ENCODE results near the gene PTH2R.

The PTH2R gene, protein sequence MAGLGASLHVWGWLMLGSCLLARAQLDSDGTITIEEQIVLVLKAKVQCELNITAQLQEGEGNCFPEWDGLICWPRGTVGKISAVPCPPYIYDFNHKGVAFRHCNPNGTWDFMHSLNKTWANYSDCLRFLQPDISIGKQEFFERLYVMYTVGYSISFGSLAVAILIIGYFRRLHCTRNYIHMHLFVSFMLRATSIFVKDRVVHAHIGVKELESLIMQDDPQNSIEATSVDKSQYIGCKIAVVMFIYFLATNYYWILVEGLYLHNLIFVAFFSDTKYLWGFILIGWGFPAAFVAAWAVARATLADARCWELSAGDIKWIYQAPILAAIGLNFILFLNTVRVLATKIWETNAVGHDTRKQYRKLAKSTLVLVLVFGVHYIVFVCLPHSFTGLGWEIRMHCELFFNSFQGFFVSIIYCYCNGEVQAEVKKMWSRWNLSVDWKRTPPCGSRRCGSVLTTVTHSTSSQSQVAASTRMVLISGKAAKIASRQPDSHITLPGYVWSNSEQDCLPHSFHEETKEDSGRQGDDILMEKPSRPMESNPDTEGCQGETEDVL

GRCh38 chr2:208406474-208407451 is at the start of gene PTH2R:
PTH2R (plus strand) TSS chr2:208406792; CDS start chr2:208407044, 252 bp downstream.
- DNase-seq (ENCODE audit: low read depth) = no peak
- TF ChIP-seq, protein P1, sequence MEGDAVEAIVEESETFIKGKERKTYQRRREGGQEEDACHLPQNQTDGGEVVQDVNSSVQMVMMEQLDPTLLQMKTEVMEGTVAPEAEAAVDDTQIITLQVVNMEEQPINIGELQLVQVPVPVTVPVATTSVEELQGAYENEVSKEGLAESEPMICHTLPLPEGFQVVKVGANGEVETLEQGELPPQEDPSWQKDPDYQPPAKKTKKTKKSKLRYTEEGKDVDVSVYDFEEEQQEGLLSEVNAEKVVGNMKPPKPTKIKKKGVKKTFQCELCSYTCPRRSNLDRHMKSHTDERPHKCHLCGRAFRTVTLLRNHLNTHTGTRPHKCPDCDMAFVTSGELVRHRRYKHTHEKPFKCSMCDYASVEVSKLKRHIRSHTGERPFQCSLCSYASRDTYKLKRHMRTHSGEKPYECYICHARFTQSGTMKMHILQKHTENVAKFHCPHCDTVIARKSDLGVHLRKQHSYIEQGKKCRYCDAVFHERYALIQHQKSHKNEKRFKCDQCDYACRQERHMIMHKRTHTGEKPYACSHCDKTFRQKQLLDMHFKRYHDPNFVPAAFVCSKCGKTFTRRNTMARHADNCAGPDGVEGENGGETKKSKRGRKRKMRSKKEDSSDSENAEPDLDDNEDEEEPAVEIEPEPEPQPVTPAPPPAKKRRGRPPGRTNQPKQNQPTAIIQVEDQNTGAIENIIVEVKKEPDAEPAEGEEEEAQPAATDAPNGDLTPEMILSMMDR (IDR thresholded peaks at IDR 0.05; ENCODE audit: low read depth, low read length, missing control alignments) = peak; percentile 6
- in situ Hi-C loops (cut with HindIII; ENCODE audit: low sequenced_read_pairs) = no loop called here
- peak within 1 kb of the TSS; percentile 33 for H3K4me3 ChIP-seq (ENCODE audit: low read depth, low read length)

DNA sequence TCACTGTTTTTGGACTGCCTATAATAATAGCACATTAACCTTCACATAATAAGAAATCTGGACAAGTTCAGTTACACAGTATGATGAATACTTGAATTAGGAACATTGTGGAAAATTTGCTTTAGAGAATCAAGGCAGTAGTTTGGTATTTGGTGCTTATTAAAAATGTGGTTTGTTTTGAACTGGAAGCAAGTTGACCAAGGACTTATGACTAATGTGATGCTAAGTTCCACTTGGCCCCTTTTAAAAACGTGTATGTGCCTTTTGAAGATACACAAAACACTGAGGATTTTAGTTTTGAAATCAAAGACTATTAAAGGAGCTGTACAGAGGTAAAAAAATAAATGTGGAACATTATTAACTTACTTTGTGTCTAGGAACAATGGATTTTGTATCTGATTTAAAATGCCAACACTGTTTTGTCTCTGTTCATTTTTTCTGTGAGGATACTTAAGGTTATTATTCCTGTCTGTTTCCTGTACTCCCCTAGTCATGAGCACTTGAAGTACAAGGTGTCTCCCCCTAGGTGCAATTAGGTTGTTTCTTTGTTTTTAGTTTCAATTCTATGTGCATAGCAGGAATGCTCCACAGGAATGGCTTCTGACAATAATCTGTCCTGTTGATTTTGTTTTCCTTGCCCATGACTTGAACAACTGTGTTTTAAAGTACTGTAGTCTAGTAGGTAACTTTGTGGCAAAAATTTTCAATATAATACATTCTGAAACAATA is 49.6 kb upstream of the PTH2R start:
- H3K4me3 ChIP-seq (ENCODE audit: low read depth, low read length) = no peak overlapping the region
- no peak for DNase-seq (ENCODE audit: low read depth)
- TF ChIP-seq, protein P1 (IDR thresholded peaks at IDR 0.05; ENCODE audit: low read depth, low read length, missing control alignments) = no peak
- in situ Hi-C loops (cut with HindIII; ENCODE audit: low sequenced_read_pairs) = no loop called here

GRCh38 chr2:208358758-208359631 is 47.6 kb upstream of the PTH2R start:
- no peak overlapping the region for H3K4me3 ChIP-seq (ENCODE audit: low read depth, low read length)
- TF ChIP-seq, protein P1 (IDR thresholded peaks at IDR 0.05; ENCODE audit: low read depth, low read length, missing control alignments) = no peak
- in situ Hi-C loops (cut with HindIII; ENCODE audit: low sequenced_read_pairs) = no loop called here
- DNase-seq (ENCODE audit: low read depth) = peak; percentile 18

DNA sequence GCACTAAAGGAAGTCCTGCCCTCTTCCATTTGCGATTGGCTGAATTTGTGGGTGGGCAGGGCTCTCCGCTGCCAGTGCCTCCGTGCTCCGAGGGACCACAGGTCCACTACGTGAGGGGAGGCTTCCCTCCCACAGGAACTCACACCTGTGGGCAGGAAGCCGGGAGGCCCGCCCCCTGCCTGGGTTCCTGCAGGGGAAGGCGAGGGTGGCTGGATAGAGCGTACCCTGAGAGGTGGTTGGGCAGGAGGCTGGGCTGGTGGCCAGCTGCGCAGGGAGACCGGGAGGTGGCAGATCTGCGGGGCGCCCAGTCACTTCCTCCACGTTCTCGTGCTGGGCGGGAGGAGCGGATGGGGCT is 47.0 kb upstream of the PTH2R start:
- no peak for DNase-seq (ENCODE audit: low read depth)
- in situ Hi-C loops (cut with HindIII; ENCODE audit: low sequenced_read_pairs) = no loop called here
- no peak overlapping the region for H3K4me3 ChIP-seq (ENCODE audit: low read depth, low read length)
- TF ChIP-seq, protein P1 (IDR thresholded peaks at IDR 0.05; ENCODE audit: low read depth, low read length, missing control alignments) = no peak

GRCh38 chr2:208360259-208361076 is 46.1 kb upstream of the PTH2R start:
- no peak overlapping the region for H3K4me3 ChIP-seq (ENCODE audit: low read depth, low read length)
- DNase-seq (ENCODE audit: low read depth) = no peak
- in situ Hi-C loops (cut with HindIII; ENCODE audit: low sequenced_read_pairs) = no loop called here
- TF ChIP-seq, protein P1 (IDR thresholded peaks at IDR 0.05; ENCODE audit: low read depth, low read length, missing control alignments) = no peak

All from astrocyte of the cerebellum (primary cell).